PFSK-1 (cell line): ENCODE measurements around the gene TPBGL. TPM values are rescaled to one million over a fixed set of nuclear protein-coding genes. Genes with fewer than 3 reads are reported as not detected.

ENCODE experiments used
- FOXP2 ChIP-seq: optimal IDR thresholded peaks from 2 replicates; pipeline ENCODE3; 2011; ENCODE audit warnings: borderline replicate concordance, control low read depth, inconsistent platforms; ENCODE audit not compliant: insufficient read depth; ENCODE audit errors: extremely low read length, extremely low read depth
- POLR2AphosphoS5 ChIP-seq: IDR thresholded peaks from 2 replicates; pipeline ENCODE4 v1.6.1; 2012; ENCODE audit warnings: low read depth, mild to moderate bottlenecking, control low read depth, low read length, moderate library complexity
- SIN3A ChIP-seq: IDR thresholded peaks from 2 replicates; pipeline ENCODE4 v1.6.1; 2012; ENCODE audit warnings: mild to moderate bottlenecking, low read length, moderate library complexity, borderline replicate concordance; ENCODE audit not compliant: insufficient read depth
- TAF1 ChIP-seq: IDR thresholded peaks from 2 replicates; pipeline ENCODE4 v1.6.1; 2012; ENCODE audit warnings: low read length, control low read depth, borderline replicate concordance; ENCODE audit not compliant: insufficient read depth
- polyA plus RNA-seq: library from polyadenylated mRNA; unstranded; fragments of >200 nt; gene quantifications from one replicate; pipeline ENCODE4 v1.2.1, GENCODE V29; 2012; ENCODE audit warnings: low read depth, missing spikeins; ENCODE audit not compliant: insufficient read length
- TF ChIP-seq, protein P1 (sequence below), 2 experiments: IDR thresholded peaks; 2 replicates each; pipeline versions ENCODE4 v1.6.1 to v1.8.0; 2011 to 2012; ENCODE audit warnings: low read depth in 2 of 2, low read length in 2 of 2, control low read depth in 1 of 2, inconsistent platforms in 1 of 2, mild to moderate bottlenecking in 1 of 2, moderate library complexity in 1 of 2; ENCODE audit not compliant: insufficient read depth in 1 of 2

The TPBGL gene, protein sequence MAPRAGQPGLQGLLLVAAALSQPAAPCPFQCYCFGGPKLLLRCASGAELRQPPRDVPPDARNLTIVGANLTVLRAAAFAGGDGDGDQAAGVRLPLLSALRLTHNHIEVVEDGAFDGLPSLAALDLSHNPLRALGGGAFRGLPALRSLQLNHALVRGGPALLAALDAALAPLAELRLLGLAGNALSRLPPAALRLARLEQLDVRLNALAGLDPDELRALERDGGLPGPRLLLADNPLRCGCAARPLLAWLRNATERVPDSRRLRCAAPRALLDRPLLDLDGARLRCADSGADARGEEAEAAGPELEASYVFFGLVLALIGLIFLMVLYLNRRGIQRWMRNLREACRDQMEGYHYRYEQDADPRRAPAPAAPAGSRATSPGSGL
- 0.29 TPM for polyA plus RNA-seq

DNA sequence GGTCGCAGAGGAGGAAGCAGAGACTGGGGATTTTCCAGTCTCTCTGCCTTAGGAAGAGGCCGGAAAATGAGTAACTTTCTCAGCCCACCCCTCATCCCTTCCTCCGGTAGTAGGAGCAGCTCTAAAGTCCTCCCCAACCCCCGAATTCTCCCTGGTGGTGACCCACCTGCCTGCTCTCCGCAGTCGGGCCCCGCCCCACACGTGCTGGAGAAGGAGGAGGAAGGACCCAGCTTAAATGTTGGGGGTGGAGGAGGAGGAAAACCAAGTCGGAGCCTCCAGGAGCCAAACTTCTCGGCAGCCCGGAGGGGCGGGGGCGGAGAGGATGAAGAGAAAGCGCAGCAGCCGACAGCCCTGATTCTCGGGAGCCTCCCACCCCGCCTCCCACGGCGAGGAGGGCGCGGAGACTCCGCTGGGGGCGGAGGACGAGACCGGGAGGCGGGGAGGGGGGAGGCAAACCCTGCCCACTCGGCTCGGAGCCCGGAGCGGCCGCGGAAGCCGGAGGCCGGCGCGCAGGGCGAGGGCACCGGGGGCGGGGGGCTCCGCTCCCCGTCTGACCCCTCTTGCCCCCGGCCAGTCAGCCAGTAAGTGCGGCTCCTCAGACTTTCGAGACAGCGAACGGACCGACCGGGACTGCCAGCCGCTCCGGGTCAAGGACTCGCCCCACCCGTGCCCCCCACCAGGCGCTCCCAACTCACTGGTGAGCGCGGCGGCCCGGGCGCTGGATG, at the start of gene TPBGL:
Gene TPBGL, plus strand, starts transcription at position 464 of the 725 bp plus-strand sequence. CDS start 276 bp downstream, outside the sequence.
- TF ChIP-seq, protein P1, sequence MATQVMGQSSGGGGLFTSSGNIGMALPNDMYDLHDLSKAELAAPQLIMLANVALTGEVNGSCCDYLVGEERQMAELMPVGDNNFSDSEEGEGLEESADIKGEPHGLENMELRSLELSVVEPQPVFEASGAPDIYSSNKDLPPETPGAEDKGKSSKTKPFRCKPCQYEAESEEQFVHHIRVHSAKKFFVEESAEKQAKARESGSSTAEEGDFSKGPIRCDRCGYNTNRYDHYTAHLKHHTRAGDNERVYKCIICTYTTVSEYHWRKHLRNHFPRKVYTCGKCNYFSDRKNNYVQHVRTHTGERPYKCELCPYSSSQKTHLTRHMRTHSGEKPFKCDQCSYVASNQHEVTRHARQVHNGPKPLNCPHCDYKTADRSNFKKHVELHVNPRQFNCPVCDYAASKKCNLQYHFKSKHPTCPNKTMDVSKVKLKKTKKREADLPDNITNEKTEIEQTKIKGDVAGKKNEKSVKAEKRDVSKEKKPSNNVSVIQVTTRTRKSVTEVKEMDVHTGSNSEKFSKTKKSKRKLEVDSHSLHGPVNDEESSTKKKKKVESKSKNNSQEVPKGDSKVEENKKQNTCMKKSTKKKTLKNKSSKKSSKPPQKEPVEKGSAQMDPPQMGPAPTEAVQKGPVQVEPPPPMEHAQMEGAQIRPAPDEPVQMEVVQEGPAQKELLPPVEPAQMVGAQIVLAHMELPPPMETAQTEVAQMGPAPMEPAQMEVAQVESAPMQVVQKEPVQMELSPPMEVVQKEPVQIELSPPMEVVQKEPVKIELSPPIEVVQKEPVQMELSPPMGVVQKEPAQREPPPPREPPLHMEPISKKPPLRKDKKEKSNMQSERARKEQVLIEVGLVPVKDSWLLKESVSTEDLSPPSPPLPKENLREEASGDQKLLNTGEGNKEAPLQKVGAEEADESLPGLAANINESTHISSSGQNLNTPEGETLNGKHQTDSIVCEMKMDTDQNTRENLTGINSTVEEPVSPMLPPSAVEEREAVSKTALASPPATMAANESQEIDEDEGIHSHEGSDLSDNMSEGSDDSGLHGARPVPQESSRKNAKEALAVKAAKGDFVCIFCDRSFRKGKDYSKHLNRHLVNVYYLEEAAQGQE (IDR thresholded peaks at IDR 0.05; ENCODE audit: insufficient read depth in 1 of 2, low read depth in 2 of 2, low read length in 2 of 2): no peak
- TF ChIP-seq POLR2AphosphoS5 (no peak), FOXP2 (no peak), TAF1 (no peak)

DNA sequence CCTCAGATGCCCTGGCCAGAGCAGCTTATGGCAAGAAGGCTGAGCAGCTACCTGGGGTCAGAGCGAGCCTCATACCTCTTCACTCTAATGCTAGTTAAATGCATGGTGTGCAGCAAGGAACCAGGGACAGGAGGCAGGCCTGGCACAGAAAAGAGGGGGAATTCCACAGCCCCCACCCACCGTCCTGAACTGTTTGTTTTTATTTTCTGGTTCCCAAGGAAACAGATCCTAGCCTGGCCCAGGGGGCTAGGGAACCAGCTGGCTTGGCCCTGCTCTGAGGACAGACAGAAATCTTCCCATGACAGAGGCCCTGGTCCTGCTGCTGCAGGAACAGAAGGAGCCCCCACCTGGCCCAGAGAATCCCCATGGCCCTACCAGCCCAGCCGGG, 49.2 kb upstream of the TPBGL start:
- TF ChIP-seq, protein P1 (IDR thresholded peaks at IDR 0.05; ENCODE audit: insufficient read depth in 1 of 2, low read depth in 2 of 2, low read length in 2 of 2): no peak
- TF ChIP-seq FOXP2: no peak

DNA sequence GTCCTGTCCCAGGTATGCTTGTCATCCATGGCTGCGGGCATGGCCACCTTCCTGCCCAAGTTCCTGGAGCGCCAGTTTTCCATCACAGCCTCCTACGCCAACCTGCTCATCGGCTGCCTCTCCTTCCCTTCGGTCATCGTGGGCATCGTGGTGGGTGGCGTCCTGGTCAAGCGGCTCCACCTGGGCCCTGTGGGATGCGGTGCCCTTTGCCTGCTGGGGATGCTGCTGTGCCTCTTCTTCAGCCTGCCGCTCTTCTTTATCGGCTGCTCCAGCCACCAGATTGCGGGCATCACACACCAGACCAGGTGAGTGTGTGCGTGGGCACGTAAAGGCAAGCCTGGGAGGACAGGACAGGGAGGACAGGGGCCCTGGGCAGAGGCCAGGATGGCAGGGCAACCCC, 47.3 kb upstream of the TPBGL start:
- TF ChIP-seq TAF1 (no peak), FOXP2 (no peak), SIN3A (no peak), POLR2AphosphoS5 (no peak)
- TF ChIP-seq, protein P1 (IDR thresholded peaks at IDR 0.05; ENCODE audit: insufficient read depth in 1 of 2, low read depth in 2 of 2, low read length in 2 of 2): no peak

DNA sequence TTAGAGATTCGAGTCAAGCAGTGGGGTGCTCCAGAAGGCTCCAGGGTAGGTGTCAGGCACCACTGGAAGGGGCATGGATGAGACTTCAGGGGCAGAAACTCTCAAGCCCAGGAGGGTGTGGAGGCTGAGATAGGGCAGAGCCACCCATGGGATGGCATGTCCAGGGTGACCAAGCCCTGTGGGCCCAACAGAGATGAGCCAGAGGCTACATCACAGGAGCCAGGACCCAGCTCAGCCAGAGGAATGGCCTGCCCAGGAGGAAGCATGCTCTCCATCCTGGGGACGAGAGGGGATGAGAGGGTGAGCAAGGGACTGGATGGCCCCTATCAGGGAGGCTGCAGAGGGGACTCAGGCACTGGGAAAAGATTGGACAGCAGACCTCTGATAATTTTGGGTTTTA, 46.9 kb upstream of the TPBGL start:
- TF ChIP-seq FOXP2 (no peak), TAF1 (no peak), POLR2AphosphoS5 (no peak), SIN3A (no peak)
- TF ChIP-seq, protein P1 (IDR thresholded peaks at IDR 0.05; ENCODE audit: insufficient read depth in 1 of 2, low read depth in 2 of 2, low read length in 2 of 2): no peak
